SK-N-SH treated with all-trans-retinoic acid at 6 μM for 48 hours (cell line): ENCODE measurements around the gene SCO1.

Experiments
- ATAC-seq: fragments of 200-7000 bp; cut with Tn5 transposase; 3 replicates; pipeline ENCODE4 v1.9.1; 2020; ENCODE audit warnings: mild to moderate bottlenecking, moderate library complexity
- ARNTL ChIP-seq: fragments of 450-650 bp; formaldehyde crosslinking; IDR thresholded peaks from 2 replicates; pipeline ENCODE4 v1.5.0; 2020; ENCODE audit warnings: low read depth, mild to moderate bottlenecking, moderate library complexity, borderline replicate concordance
- BACH2 ChIP-seq: fragments of 250-450 bp; sonication (Bioruptor Pico); IDR thresholded peaks from 2 replicates; pipeline ENCODE4 v1.9.0; 2021; ENCODE audit warnings: mild to moderate bottlenecking, borderline replicate concordance
- CREB5 ChIP-seq: fragments of 250-450 bp; sonication (Bioruptor Pico); IDR thresholded peaks from 2 replicates; pipeline ENCODE4 v1.5.1; 2020; ENCODE audit warnings: low read depth, mild to moderate bottlenecking, moderate library complexity
- CSDC2 ChIP-seq: fragments of 250-450 bp; sonication (Bioruptor Pico); IDR thresholded peaks from 2 replicates; pipeline ENCODE4 v1.5.0; 2020; ENCODE audit warnings: mild to moderate bottlenecking, moderate library complexity
- CSRNP3 ChIP-seq: fragments of 250-450 bp; sonication (Bioruptor Pico); IDR thresholded peaks from 2 replicates; pipeline ENCODE4 v1.5.1; 2021; ENCODE audit warnings: mild to moderate bottlenecking, moderate library complexity
- ESRRG ChIP-seq: fragments of 250-450 bp; sonication (Bioruptor Pico); IDR thresholded peaks from 2 replicates; pipeline ENCODE4 v1.6.1; 2021; ENCODE audit warnings: mild to moderate bottlenecking
- GLIS3 ChIP-seq: fragments of 250-450 bp; sonication (Bioruptor Pico); IDR thresholded peaks from 2 replicates; pipeline ENCODE4 v1.5.0; 2020; ENCODE audit warnings: mild to moderate bottlenecking, moderate library complexity
- ISL1 ChIP-seq: fragments of 250-450 bp; sonication (Bioruptor Pico); IDR thresholded peaks from 2 replicates; pipeline ENCODE4 v2.1.2; 2022; ENCODE audit warnings: mild to moderate bottlenecking, moderate library complexity
- OSR1 ChIP-seq: fragments of 250-450 bp; sonication (Bioruptor Pico); IDR thresholded peaks from 2 replicates; pipeline ENCODE4 v1.8.0; 2022; ENCODE audit warnings: moderate library complexity, mild to moderate bottlenecking, inconsistent platforms
- PATZ1 ChIP-seq: fragments of 250-450 bp; sonication (Bioruptor Pico); IDR thresholded peaks from 2 replicates; pipeline ENCODE4 v1.8.0; 2020; ENCODE audit warnings: mild to moderate bottlenecking, moderate library complexity, borderline replicate concordance
- POU6F1 ChIP-seq: fragments of 250-450 bp; sonication (Bioruptor Pico); IDR thresholded peaks from 2 replicates; pipeline ENCODE4 v1.8.0; 2021; ENCODE audit warnings: low read depth, mild to moderate bottlenecking, moderate library complexity, borderline replicate concordance
- PPARA ChIP-seq: fragments of 250-450 bp; sonication (Bioruptor Pico); IDR thresholded peaks from 2 replicates; pipeline ENCODE4 v1.5.0; 2020; ENCODE audit warnings: mild to moderate bottlenecking, borderline replicate concordance
- RARB ChIP-seq: fragments of 250-450 bp; sonication (Bioruptor Pico); IDR thresholded peaks from 2 replicates; pipeline ENCODE4 v1.8.0; 2021; ENCODE audit warnings: mild to moderate bottlenecking, moderate library complexity
- SNAI2 ChIP-seq: fragments of 250-450 bp; sonication (Bioruptor Pico); IDR thresholded peaks from 2 replicates; pipeline ENCODE4 v1.5.0; 2020; ENCODE audit warnings: mild to moderate bottlenecking, moderate library complexity
- TCF4 ChIP-seq: fragments of 250-450 bp; sonication (Bioruptor Pico); IDR thresholded peaks from 2 replicates; pipeline ENCODE4 v1.8.0; 2021; ENCODE audit warnings: mild to moderate bottlenecking, moderate library complexity, borderline replicate concordance
- TOX ChIP-seq: fragments of 250-450 bp; sonication (Bioruptor Pico); IDR thresholded peaks from 2 replicates; pipeline ENCODE4 v1.8.0; 2021; ENCODE audit warnings: mild to moderate bottlenecking, moderate library complexity, borderline replicate concordance
- TSHZ2 ChIP-seq: fragments of 250-450 bp; sonication (Bioruptor Pico); IDR thresholded peaks from 2 replicates; pipeline ENCODE4 v1.5.0; 2020; ENCODE audit warnings: mild to moderate bottlenecking, moderate library complexity
- ZFP30 ChIP-seq: fragments of 450-650 bp; formaldehyde crosslinking; IDR thresholded peaks from 2 replicates; pipeline ENCODE4 v1.5.0; 2022; ENCODE audit warnings: mild to moderate bottlenecking, moderate library complexity
- ZNF565 ChIP-seq: fragments of 450-650 bp; formaldehyde crosslinking; conservative IDR thresholded peaks from 2 replicates; pipeline ENCODE4 v1.5.0; 2020; ENCODE audit warnings: low read depth, mild to moderate bottlenecking, moderate library complexity
- ZNF8 ChIP-seq: fragments of 450-650 bp; formaldehyde crosslinking; IDR thresholded peaks from 2 replicates; pipeline ENCODE4 v1.5.0; 2020; ENCODE audit warnings: mild to moderate bottlenecking, moderate library complexity

The SCO1 gene

GRCh38 chr17:10629706-10630105 lies 67.6 kb downstream of the SCO1 start (continued):
- TF ChIP-seq CSRNP3 (CRISPR knock-in tag) (no peak), CREB5 (no peak)

GRCh38 chr17:10628756-10629155 lies 68.6 kb downstream of the SCO1 start:
- ATAC-seq = peak; percentile 32; the same call in 1 of the 3 replicates
- TF ChIP-seq RARB (CRISPR knock-in tag) = no peak
- no peak for TF ChIP-seq ESRRG (CRISPR knock-in tag)
- TF ChIP-seq ZNF8 (CRISPR knock-in tag) = no peak
- TF ChIP-seq TCF4 (CRISPR knock-in tag) = no peak
- no peak for TF ChIP-seq SNAI2
- TF ChIP-seq TSHZ2 (CRISPR knock-in tag) = no peak
- no peak for TF ChIP-seq OSR1
- no peak for TF ChIP-seq TOX
- no peak for TF ChIP-seq CSDC2 (CRISPR knock-in tag)
- no peak for TF ChIP-seq ISL1 (CRISPR knock-in tag)
- TF ChIP-seq ARNTL (CRISPR knock-in tag) = no peak
- no peak for TF ChIP-seq ZNF565 (CRISPR knock-in tag)
- TF ChIP-seq POU6F1 (CRISPR knock-in tag) = no peak
- no peak for TF ChIP-seq BACH2 (CRISPR knock-in tag)
- TF ChIP-seq PPARA (CRISPR knock-in tag) = no peak
- no peak for TF ChIP-seq GLIS3
- TF ChIP-seq CREB5 = no peak
- TF ChIP-seq CSRNP3 (CRISPR knock-in tag) = no peak
- no peak for TF ChIP-seq ZFP30
- TF ChIP-seq, all 23 proteins: peak for 0

- no peak for ATAC-seq
- no peak for TF ChIP-seq PATZ1
- no peak for TF ChIP-seq RARB (CRISPR knock-in tag)
- no peak for TF ChIP-seq TOX
- no peak for TF ChIP-seq PPARA (CRISPR knock-in tag)
- TF ChIP-seq TCF4 (CRISPR knock-in tag) = no peak
- TF ChIP-seq, all 23 proteins: peak for 0
Measured at GRCh38 chr17:10626390-10626789, 70.9 kb downstream of the SCO1 start.
